A549 (cell line): ENCODE data around the gene TMEM135.
A peak's percentile ranks its signal among the peaks of the same experiment; 100 is the strongest.

ENCODE experiments used
- CHD2 ChIP-seq: fragments of 150-350 bp; IDR thresholded peaks from 2 replicates; pipeline ENCODE4 v1.6.1; 2014; ENCODE audit warnings: low read length; ENCODE audit not compliant: partially characterized antibody
- MYC ChIP-seq: IDR thresholded peaks from 2 replicates; pipeline ENCODE4 v1.6.1; 2012; ENCODE audit warnings: mild to moderate bottlenecking, inconsistent platforms, low read length, improper control_type of control experiment, borderline replicate concordance
- POLR2A ChIP-seq: IDR thresholded peaks from 2 replicates; pipeline ENCODE4 v1.6.1; 2012; ENCODE audit warnings: mild to moderate bottlenecking, low read length
- SMC3 ChIP-seq: fragments of >200 bp; sonication (Bioruptor Twin); formaldehyde crosslinking; IDR thresholded peaks from 3 replicates; pipeline ENCODE4 v1.6.1; 2018; ENCODE audit warnings: inconsistent platforms
- TF ChIP-seq, protein P1 (sequence below): fragments of 450-650 bp; IDR thresholded peaks from 2 replicates; pipeline ENCODE4 v1.6.1; 2014; ENCODE audit warnings: antibody characterized with exemption
- TF ChIP-seq, protein P2 (sequence below): fragments of 150-350 bp; IDR thresholded peaks from 2 replicates; pipeline ENCODE4 v1.6.1; 2014; ENCODE audit warnings: low read depth, mild to moderate bottlenecking, low read length
- TF ChIP-seq, protein P3 (sequence below): fragments of 200-600 bp; sonication (generic); IDR thresholded peaks from 2 replicates; pipeline ENCODE4 v1.6.1; 2016; ENCODE audit warnings: antibody characterized with exemption, mild to moderate bottlenecking, moderate library complexity
- TF ChIP-seq, protein P4 (sequence below): fragments of >200 bp; sonication (Bioruptor Twin); formaldehyde crosslinking; IDR thresholded peaks from 3 replicates; pipeline ENCODE4 v1.5.1; 2016

GRCh38 chr11:87290304-87290922 is 252.7 kb downstream of the TMEM135 start:
- TF ChIP-seq CHD2, result no peak
- TF ChIP-seq, protein P1, sequence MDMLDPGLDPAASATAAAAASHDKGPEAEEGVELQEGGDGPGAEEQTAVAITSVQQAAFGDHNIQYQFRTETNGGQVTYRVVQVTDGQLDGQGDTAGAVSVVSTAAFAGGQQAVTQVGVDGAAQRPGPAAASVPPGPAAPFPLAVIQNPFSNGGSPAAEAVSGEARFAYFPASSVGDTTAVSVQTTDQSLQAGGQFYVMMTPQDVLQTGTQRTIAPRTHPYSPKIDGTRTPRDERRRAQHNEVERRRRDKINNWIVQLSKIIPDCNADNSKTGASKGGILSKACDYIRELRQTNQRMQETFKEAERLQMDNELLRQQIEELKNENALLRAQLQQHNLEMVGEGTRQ, result no peak
- TF ChIP-seq POLR2A, result no peak
- no peak for TF ChIP-seq MYC
- TF ChIP-seq, protein P2, sequence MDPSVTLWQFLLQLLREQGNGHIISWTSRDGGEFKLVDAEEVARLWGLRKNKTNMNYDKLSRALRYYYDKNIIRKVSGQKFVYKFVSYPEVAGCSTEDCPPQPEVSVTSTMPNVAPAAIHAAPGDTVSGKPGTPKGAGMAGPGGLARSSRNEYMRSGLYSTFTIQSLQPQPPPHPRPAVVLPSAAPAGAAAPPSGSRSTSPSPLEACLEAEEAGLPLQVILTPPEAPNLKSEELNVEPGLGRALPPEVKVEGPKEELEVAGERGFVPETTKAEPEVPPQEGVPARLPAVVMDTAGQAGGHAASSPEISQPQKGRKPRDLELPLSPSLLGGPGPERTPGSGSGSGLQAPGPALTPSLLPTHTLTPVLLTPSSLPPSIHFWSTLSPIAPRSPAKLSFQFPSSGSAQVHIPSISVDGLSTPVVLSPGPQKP, result no peak
- TF ChIP-seq, protein P3, sequence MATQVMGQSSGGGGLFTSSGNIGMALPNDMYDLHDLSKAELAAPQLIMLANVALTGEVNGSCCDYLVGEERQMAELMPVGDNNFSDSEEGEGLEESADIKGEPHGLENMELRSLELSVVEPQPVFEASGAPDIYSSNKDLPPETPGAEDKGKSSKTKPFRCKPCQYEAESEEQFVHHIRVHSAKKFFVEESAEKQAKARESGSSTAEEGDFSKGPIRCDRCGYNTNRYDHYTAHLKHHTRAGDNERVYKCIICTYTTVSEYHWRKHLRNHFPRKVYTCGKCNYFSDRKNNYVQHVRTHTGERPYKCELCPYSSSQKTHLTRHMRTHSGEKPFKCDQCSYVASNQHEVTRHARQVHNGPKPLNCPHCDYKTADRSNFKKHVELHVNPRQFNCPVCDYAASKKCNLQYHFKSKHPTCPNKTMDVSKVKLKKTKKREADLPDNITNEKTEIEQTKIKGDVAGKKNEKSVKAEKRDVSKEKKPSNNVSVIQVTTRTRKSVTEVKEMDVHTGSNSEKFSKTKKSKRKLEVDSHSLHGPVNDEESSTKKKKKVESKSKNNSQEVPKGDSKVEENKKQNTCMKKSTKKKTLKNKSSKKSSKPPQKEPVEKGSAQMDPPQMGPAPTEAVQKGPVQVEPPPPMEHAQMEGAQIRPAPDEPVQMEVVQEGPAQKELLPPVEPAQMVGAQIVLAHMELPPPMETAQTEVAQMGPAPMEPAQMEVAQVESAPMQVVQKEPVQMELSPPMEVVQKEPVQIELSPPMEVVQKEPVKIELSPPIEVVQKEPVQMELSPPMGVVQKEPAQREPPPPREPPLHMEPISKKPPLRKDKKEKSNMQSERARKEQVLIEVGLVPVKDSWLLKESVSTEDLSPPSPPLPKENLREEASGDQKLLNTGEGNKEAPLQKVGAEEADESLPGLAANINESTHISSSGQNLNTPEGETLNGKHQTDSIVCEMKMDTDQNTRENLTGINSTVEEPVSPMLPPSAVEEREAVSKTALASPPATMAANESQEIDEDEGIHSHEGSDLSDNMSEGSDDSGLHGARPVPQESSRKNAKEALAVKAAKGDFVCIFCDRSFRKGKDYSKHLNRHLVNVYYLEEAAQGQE, result no peak
- TF ChIP-seq, protein P4, sequence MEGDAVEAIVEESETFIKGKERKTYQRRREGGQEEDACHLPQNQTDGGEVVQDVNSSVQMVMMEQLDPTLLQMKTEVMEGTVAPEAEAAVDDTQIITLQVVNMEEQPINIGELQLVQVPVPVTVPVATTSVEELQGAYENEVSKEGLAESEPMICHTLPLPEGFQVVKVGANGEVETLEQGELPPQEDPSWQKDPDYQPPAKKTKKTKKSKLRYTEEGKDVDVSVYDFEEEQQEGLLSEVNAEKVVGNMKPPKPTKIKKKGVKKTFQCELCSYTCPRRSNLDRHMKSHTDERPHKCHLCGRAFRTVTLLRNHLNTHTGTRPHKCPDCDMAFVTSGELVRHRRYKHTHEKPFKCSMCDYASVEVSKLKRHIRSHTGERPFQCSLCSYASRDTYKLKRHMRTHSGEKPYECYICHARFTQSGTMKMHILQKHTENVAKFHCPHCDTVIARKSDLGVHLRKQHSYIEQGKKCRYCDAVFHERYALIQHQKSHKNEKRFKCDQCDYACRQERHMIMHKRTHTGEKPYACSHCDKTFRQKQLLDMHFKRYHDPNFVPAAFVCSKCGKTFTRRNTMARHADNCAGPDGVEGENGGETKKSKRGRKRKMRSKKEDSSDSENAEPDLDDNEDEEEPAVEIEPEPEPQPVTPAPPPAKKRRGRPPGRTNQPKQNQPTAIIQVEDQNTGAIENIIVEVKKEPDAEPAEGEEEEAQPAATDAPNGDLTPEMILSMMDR, result peak; percentile 86
- TF ChIP-seq SMC3, result peak; percentile 83
